Spleen (tissue), 7 donors: ENCODE data around the gene MOG.

Experiments used
- CTCF ChIP-seq, 11 experiments: fragments of 200-600 bp in 7 of 11; fragments of 450-650 bp in 4 of 11; sonication (generic) in 4 of 11; IDR thresholded peaks in 8 of 11; conservative IDR thresholded peaks in 3 of 11; 1 replicate in 7 of 11; 2 replicates in 4 of 11; pipeline versions ENCODE4 v1.4.0 to v1.8.0; 2016 to 2021; ENCODE audit warnings: antibody characterized with exemption in 11 of 11, inconsistent platforms in 4 of 11, mild to moderate bottlenecking in 1 of 11
- POLR2AphosphoS5 ChIP-seq, 3 donors: sonication (generic); formaldehyde crosslinking; IDR thresholded peaks; one replicate each; pipeline ENCODE4 v1.5.1; 2017; ENCODE audit warnings: antibody characterized with exemption in 3 of 3
- donor health status: DM: no; HTN: no; CAD: no; lungs with moderate emphysema.
- donor health status: DM: no; HTN: no; CAD: no.
- donor health status: DM: no; HTN: no; CAD: no.

- TF ChIP-seq CTCF (IDR thresholded peaks at IDR 0.05 in 8 of 11, conservative IDR thresholded peaks at IDR 0.05 in 3 of 11) (no peak), POLR2AphosphoS5 (IDR thresholded peaks at IDR 0.05) (no peak)
Observed at GRCh38 chr6:29680416-29680815, 23.5 kb downstream of the MOG start.
